NB4 (cell line): ENCODE data around the gene ACADM.

Experiments used
- CTCF ChIP-seq: IDR thresholded peaks from one replicate; pipeline ENCODE4 v1.5.1; 2012; ENCODE audit warnings: low read depth, low read length
- MAX ChIP-seq: IDR thresholded peaks from 2 replicates; pipeline ENCODE4 v1.6.1; 2011; ENCODE audit warnings: low read depth, low read length
- POLR2A ChIP-seq: IDR thresholded peaks from 2 replicates; pipeline ENCODE4 v1.6.1; 2011; ENCODE audit warnings: mild to moderate bottlenecking; ENCODE audit not compliant: insufficient read length; ENCODE audit errors: extremely low read depth

- TF ChIP-seq POLR2A (no peak), CTCF (no peak), MAX (no peak)
These were observed 4.2 kb upstream of the ACADM start for GRCh38 chr1:75720325-75720724.
